ENCODE data around the gene TRIL. TPM values are rescaled to one million over a fixed set of nuclear protein-coding genes. Genes with fewer than 3 reads are reported as not detected.

TRIL gene
- total RNA-seq, 2 donors from 2014 or later, result 1.1 to 1.9 TPM

- Histone ChIP-seq H3K36me3 (no peaks in the 10 kb centered on the region), H3K27ac (no peak overlapping the region), H3K4me3 (no peak overlapping the region), H3K4me1 (no peaks in the 10 kb centered on the region), H3K9ac (ENCODE audit: low read depth in 2 of 2, low read length in 2 of 2) (no peak overlapping the region), H3K27me3 (no peaks in the 10 kb centered on the region), H3K9me3 (no peaks in the 10 kb centered on the region)
- TF ChIP-seq, protein P1, sequence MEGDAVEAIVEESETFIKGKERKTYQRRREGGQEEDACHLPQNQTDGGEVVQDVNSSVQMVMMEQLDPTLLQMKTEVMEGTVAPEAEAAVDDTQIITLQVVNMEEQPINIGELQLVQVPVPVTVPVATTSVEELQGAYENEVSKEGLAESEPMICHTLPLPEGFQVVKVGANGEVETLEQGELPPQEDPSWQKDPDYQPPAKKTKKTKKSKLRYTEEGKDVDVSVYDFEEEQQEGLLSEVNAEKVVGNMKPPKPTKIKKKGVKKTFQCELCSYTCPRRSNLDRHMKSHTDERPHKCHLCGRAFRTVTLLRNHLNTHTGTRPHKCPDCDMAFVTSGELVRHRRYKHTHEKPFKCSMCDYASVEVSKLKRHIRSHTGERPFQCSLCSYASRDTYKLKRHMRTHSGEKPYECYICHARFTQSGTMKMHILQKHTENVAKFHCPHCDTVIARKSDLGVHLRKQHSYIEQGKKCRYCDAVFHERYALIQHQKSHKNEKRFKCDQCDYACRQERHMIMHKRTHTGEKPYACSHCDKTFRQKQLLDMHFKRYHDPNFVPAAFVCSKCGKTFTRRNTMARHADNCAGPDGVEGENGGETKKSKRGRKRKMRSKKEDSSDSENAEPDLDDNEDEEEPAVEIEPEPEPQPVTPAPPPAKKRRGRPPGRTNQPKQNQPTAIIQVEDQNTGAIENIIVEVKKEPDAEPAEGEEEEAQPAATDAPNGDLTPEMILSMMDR (IDR thresholded peaks at IDR 0.05), result no peak
- DNase-seq, result no peak
- intact Hi-C loops (cut with DNase I), result no loop called here
Observed at GRCh38 chr7:28988091-28988490, 30.0 kb upstream of the TRIL start.

DNA sequence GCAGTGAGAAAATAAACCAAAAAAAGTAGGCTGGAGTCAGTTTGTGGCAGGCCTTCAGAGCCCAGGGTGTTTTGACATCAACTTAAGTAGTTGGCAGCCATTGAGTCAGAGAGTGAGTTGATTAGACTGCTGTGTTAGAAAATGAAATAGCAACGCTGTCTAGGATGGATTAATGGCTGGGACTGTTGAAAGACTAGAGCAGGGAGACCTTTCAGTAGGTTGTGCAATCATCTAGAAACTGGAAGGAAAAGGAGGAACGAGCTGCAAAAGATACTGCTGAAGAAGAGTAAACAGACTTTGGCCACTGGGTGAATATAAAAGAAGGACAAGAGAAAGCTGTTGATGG lies 28.6 kb upstream of the TRIL start:
- no peaks in the 10 kb centered on the region for H3K36me3 ChIP-seq
- H3K4me3 ChIP-seq, result no peak overlapping the region
- TF ChIP-seq, protein P1 (IDR thresholded peaks at IDR 0.05), result no peak
- H3K9me3 ChIP-seq, result no peaks in the 10 kb centered on the region
- no peak overlapping the region for H3K9ac ChIP-seq (ENCODE audit: low read depth in 2 of 2, low read length in 2 of 2)
- DNase-seq, result no peak
- H3K4me1 ChIP-seq, result no peaks in the 10 kb centered on the region
- no peaks in the 10 kb centered on the region for H3K27me3 ChIP-seq
- H3K27ac ChIP-seq, result peak overlapping the region; percentile 19
- intact Hi-C loops (cut with DNase I), result no loop called here

DNA sequence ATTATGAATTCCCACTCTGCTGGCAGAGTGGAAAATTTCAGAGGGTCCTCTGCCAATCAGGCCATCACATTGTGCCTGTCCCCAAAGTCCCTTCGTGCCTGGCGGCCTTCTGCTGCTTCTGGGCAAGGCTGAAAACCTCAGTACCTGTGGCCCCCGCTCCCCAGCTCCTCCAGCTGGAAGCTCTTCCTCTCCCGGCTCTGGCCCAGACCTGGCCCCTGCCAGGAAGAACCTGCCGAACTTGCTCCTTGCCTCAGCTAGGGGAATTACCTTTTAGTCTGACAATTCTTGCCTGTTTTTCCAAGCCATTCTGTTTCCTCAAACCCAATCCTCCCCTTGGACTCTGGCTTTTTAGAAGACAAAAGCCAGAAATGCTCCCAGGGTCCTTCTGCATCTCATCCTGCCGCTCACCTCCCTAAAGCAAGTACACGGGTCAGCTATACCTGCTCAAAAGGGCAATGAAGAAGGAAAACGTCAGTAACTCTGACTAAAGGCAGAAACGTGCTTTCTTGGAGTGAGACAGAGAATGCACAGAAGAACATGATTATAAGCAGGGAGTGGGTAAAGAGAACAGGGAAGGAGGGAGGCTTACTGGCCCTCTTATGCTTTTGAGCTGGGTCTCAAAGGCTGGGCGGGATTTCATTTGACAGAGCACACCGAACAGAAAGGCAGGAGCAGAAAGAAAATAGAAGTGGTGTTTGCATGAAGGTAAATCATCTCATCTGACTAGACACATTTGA lies 28.1 kb upstream of the TRIL start:
- no peak overlapping the region for H3K27ac ChIP-seq
- TF ChIP-seq, protein P1 (IDR thresholded peaks at IDR 0.05), result no peak

DNA sequence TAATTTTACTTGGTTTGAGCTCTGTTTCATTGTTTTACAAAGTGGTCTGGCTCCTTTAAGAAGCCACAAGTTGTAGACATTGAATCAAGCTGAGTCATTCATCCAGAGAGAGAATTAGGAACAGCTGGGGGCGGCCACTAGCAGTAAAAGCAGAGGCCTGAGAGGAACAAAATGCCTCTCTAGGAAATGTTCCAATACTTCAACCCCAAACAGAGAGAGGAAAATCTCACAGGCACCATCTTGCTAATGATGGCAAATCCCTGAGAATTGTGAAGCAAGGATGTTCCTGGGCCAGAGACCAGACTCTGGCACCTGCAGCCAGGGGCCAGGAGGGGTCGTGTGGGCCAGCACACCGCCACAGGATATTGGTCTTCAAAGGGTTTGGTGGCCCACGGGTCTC lies 26.5 kb upstream of the TRIL start:
- Histone ChIP-seq H3K4me1 (no peaks in the 10 kb centered on the region), H3K27ac (no peak overlapping the region), H3K9ac (ENCODE audit: low read depth in 2 of 2, low read length in 2 of 2) (no peak overlapping the region), H3K9me3 (no peaks in the 10 kb centered on the region), H3K36me3 (no peaks in the 10 kb centered on the region), H3K4me3 (no peak overlapping the region), H3K27me3 (no peaks in the 10 kb centered on the region)
- DNase-seq, result peak; percentile 31
- TF ChIP-seq, protein P1 (IDR thresholded peaks at IDR 0.05), result no peak
- intact Hi-C loops (cut with DNase I), result no loop called here

More for the DNA sequence above, 28.1 kb upstream of the TRIL start:
- Histone ChIP-seq H3K4me3 (no peak overlapping the region), H3K4me1 (no peaks in the 10 kb centered on the region), H3K9me3 (no peaks in the 10 kb centered on the region), H3K9ac (ENCODE audit: low read depth in 2 of 2, low read length in 2 of 2) (no peak overlapping the region), H3K27me3 (no peaks in the 10 kb centered on the region), H3K36me3 (no peaks in the 10 kb centered on the region)
- no peak for DNase-seq
- intact Hi-C loops (cut with DNase I), result no loop called here

DNA sequence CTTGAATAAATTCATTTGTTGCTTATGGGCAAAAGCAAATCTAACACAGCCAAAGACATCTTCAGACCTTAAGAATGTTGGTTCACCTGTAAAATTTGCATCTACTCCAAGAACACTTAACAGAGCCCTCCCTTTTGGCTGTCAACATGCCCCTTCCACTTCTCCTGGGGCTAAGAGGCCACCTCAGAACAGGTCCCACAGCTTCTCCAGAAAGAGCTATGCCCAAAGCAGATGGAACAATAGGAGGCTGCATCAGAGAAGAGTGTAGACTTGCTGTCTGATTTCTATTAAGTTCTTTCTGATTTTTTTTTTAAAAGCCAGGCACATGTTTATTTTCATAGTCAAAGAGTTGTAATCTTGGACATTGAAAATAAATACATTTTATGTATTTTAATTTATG lies 26.1 kb upstream of the TRIL start:
- H3K4me3 ChIP-seq, result no peak overlapping the region
- no peaks in the 10 kb centered on the region for H3K27me3 ChIP-seq
- no peaks in the 10 kb centered on the region for H3K9me3 ChIP-seq
- no peak overlapping the region for H3K27ac ChIP-seq
- H3K4me1 ChIP-seq, result no peaks in the 10 kb centered on the region
- no peak overlapping the region for H3K9ac ChIP-seq (ENCODE audit: low read depth in 2 of 2, low read length in 2 of 2)
- TF ChIP-seq, protein P1 (IDR thresholded peaks at IDR 0.05), result no peak
- intact Hi-C loops (cut with DNase I), result no loop called here
- no peak for DNase-seq
- no peaks in the 10 kb centered on the region for H3K36me3 ChIP-seq

All from colonic mucosa (tissue), 4 donors.